AG09319 (cell line): ENCODE measurements around the gene MRPL23.

ENCODE experiments used
- DNase-seq: peaks from one replicate; pipeline ENCODE4 v3.0.0-alpha.2; 2010; ENCODE audit warnings: low read depth; ENCODE audit errors: extremely low read depth
- CTCF ChIP-seq: IDR thresholded peaks from 2 replicates; pipeline ENCODE4 v1.5.1; 2011; ENCODE audit warnings: low read depth, mild to moderate bottlenecking, inconsistent platforms, low read length, moderate library complexity

The MRPL23 gene

GRCh38 chr11:1912289-1912878 lies 34.7 kb upstream of the MRPL23 start:
- DNase-seq = no peak
- TF ChIP-seq CTCF = no peak

- no peak for TF ChIP-seq CTCF
- no peak for DNase-seq
These were observed 33.7 kb upstream of the MRPL23 start for GRCh38 chr11:1913271-1914060.

GRCh38 chr11:1915795-1916131 lies 31.4 kb upstream of the MRPL23 start:
- no peak for DNase-seq
- TF ChIP-seq CTCF = no peak

GRCh38 chr11:1916132-1916985 lies 30.8 kb upstream of the MRPL23 start:
- TF ChIP-seq CTCF = no peak
- no peak for DNase-seq

GRCh38 chr11:1916986-1917522 lies 30.1 kb upstream of the MRPL23 start:
- TF ChIP-seq CTCF = no peak
- no peak for DNase-seq

- TF ChIP-seq CTCF = peak; percentile 28
These were observed 29.4 kb upstream of the MRPL23 start for GRCh38 chr11:1917523-1918435.

More at GRCh38 chr11:1917523-1918435, 29.4 kb upstream of the MRPL23 start:
- no peak for DNase-seq
